Prostate gland (tissue), 2 donors: ENCODE results near the gene TNS1.

Experiments
- CTCF ChIP-seq, 4 experiments: fragments of 200-600 bp in 2 of 4; fragments of 450-650 bp in 2 of 4; sonication (generic) in 2 of 4; IDR thresholded peaks; 1 replicate in 3 of 4; 2 replicates in 1 of 4; pipeline ENCODE4 v1.5.1; 2016 to 2019; ENCODE audit warnings: antibody characterized with exemption in 4 of 4, mild to moderate bottlenecking in 2 of 4, moderate library complexity in 2 of 4
- POLR2A ChIP-seq: fragments of 450-650 bp; IDR thresholded peaks from one replicate; pipeline ENCODE4 v1.6.1; 2016; ENCODE audit warnings: antibody characterized with exemption, mild to moderate bottlenecking
- POLR2AphosphoS5 ChIP-seq: sonication (generic); formaldehyde crosslinking; IDR thresholded peaks from one replicate; pipeline ENCODE4 v1.6.1; 2017; ENCODE audit warnings: antibody characterized with exemption

- no peak for TF ChIP-seq POLR2A
- no peak for TF ChIP-seq CTCF (IDR thresholded peaks at IDR 0.05)
- TF ChIP-seq POLR2AphosphoS5, result no peak
Observed at GRCh38 chr2:217887841-217888701, 114.7 kb downstream of the TNS1 start.
